A549 (cell line): ENCODE results near the gene POP4.

Experiments used
- CTCF ChIP-seq: fragments of >200 bp; sonication (Bioruptor Twin); formaldehyde crosslinking; IDR thresholded peaks from 3 replicates; pipeline ENCODE4 v1.5.1; 2016
- EP300 ChIP-seq, 2 experiments: fragments of >200 bp; sonication (Bioruptor Twin); formaldehyde crosslinking; IDR thresholded peaks; 2 replicates in 1 of 2; 3 replicates in 1 of 2; pipeline ENCODE4 v1.6.1; 2016 to 2017
- NFE2L2 ChIP-seq: fragments of 150-350 bp; conservative IDR thresholded peaks from 2 replicates; pipeline ENCODE4 v1.6.1; 2014; ENCODE audit warnings: low read length

- TF ChIP-seq CTCF (no peak), NFE2L2 (no peak), EP300 (IDR thresholded peaks at IDR 0.05) (no peak)
These were observed 54.8 kb downstream of the POP4 start for GRCh38 chr19:29660835-29661234.
